DOHH2 (cell line): ENCODE results near the gene DISC1.

Experiments
- EZH2phosphoT487 ChIP-seq: fragments of 200-600 bp; sonication (generic); IDR thresholded peaks from 2 replicates; pipeline ENCODE4 v1.6.1; 2017; ENCODE audit warnings: borderline replicate concordance, mild to moderate bottlenecking, antibody characterized with exemption, low read length, moderate library complexity, mixed read lengths
- TF ChIP-seq, protein P1 (sequence below): fragments of 200-600 bp; sonication (generic); IDR thresholded peaks from one replicate; pipeline ENCODE4 v1.5.1; 2014; ENCODE audit warnings: antibody characterized with exemption, mild to moderate bottlenecking, low read depth, low read length; ENCODE audit not compliant: poor library complexity, severe bottlenecking

GRCh38 chr1:231860221-231861088 lies 233.9 kb downstream of the DISC1 start:
- TF ChIP-seq, protein P1, sequence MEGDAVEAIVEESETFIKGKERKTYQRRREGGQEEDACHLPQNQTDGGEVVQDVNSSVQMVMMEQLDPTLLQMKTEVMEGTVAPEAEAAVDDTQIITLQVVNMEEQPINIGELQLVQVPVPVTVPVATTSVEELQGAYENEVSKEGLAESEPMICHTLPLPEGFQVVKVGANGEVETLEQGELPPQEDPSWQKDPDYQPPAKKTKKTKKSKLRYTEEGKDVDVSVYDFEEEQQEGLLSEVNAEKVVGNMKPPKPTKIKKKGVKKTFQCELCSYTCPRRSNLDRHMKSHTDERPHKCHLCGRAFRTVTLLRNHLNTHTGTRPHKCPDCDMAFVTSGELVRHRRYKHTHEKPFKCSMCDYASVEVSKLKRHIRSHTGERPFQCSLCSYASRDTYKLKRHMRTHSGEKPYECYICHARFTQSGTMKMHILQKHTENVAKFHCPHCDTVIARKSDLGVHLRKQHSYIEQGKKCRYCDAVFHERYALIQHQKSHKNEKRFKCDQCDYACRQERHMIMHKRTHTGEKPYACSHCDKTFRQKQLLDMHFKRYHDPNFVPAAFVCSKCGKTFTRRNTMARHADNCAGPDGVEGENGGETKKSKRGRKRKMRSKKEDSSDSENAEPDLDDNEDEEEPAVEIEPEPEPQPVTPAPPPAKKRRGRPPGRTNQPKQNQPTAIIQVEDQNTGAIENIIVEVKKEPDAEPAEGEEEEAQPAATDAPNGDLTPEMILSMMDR, result no peak
- TF ChIP-seq EZH2phosphoT487, result no peak
